ENCODE measurements around the gene GH2.
A peak's percentile ranks its signal among the peaks of the same experiment; 100 is the strongest.

The GH2 gene

GRCh38 chr17:63841350-63842172 lies 40.2 kb downstream of the GH2 start:
- Histone ChIP-seq H3K4me1 (ENCODE audit: control insufficient read depth, insufficient read depth, low read length) (peaks cover 20% of the 10 kb centered on the region), H3K27ac (ENCODE audit: extremely low read depth, low read depth, low read length) (peak overlapping the region; percentile 97), H3K36me3 (ENCODE audit: control insufficient read depth in 2 of 2, insufficient read depth in 1 of 2, low read length in 2 of 2) (peaks cover 6 to 20% of the 10 kb centered on the region in 2 experiments), H3K4me3 (ENCODE audit: low read depth, low read length) (peak overlapping the region; percentile 93), H3K9me3 (ENCODE audit: control insufficient read depth, insufficient read depth, low read depth, low read length) (no peaks in the 10 kb centered on the region)
- POLR2A ChIA-PET: interaction anchor here (0.6 to 6.5 kb wide), 4 partner anchors 12 to 99 kb away, joined by 3 to 65 read pairs (median 8); partner anchors contain the start of genes CCDC47, DDX42, FTSJ3 and PSMC5
- CTCF ChIA-PET: interaction anchor here (0.7 to 1.8 kb wide), 4 partner anchors 9 to 144 kb away, joined by 3 to 7 read pairs (median 4); no protein-coding TSS in a partner anchor
- no peak for TF ChIP-seq ZNF558 (tag by site-specific recombination; IDR thresholded peaks at IDR 0.05)
- peak; percentile 91 for TF ChIP-seq PRDM1 (tag by site-specific recombination; IDR thresholded peaks at IDR 0.05)
- TF ChIP-seq ZNF280D (tag by site-specific recombination; IDR thresholded peaks at IDR 0.05): no peak
- TF ChIP-seq ZNF792 (tag by site-specific recombination; IDR thresholded peaks at IDR 0.05): peak; percentile 71; the same call in 1 of the 2 replicates
- TF ChIP-seq, protein P1, sequence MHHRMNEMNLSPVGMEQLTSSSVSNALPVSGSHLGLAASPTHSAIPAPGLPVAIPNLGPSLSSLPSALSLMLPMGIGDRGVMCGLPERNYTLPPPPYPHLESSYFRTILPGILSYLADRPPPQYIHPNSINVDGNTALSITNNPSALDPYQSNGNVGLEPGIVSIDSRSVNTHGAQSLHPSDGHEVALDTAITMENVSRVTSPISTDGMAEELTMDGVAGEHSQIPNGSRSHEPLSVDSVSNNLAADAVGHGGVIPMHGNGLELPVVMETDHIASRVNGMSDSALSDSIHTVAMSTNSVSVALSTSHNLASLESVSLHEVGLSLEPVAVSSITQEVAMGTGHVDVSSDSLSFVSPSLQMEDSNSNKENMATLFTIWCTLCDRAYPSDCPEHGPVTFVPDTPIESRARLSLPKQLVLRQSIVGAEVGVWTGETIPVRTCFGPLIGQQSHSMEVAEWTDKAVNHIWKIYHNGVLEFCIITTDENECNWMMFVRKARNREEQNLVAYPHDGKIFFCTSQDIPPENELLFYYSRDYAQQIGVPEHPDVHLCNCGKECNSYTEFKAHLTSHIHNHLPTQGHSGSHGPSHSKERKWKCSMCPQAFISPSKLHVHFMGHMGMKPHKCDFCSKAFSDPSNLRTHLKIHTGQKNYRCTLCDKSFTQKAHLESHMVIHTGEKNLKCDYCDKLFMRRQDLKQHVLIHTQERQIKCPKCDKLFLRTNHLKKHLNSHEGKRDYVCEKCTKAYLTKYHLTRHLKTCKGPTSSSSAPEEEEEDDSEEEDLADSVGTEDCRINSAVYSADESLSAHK (tag by site-specific recombination; IDR thresholded peaks at IDR 0.05): no peak
- peak; percentile 23 for TF ChIP-seq ZNF76 (tag by site-specific recombination; IDR thresholded peaks at IDR 0.05; ENCODE audit: borderline replicate concordance, low read depth)
- peak; percentile 57 for TF ChIP-seq ZNF600 (tag by site-specific recombination; IDR thresholded peaks at IDR 0.05)
- TF ChIP-seq ZNF449 (tag by site-specific recombination; IDR thresholded peaks at IDR 0.05): 0 out of 2 replicates have a peak, but pooled peaks have one; percentile 16
- TF ChIP-seq ZNF701 (tag by site-specific recombination; IDR thresholded peaks at IDR 0.05): no peak
- TF ChIP-seq ZSCAN23 (tag by site-specific recombination; IDR thresholded peaks at IDR 0.05): no peak
- no peak for TF ChIP-seq YY2 (tag by site-specific recombination; IDR thresholded peaks at IDR 0.05)
- peak; percentile 24; the same call in 1 of the 2 replicates for TF ChIP-seq ZSCAN30 (tag by site-specific recombination; IDR thresholded peaks at IDR 0.05)
- no peak for TF ChIP-seq ZNF585B (tag by site-specific recombination; IDR thresholded peaks at IDR 0.05)
- no peak for TF ChIP-seq ZBTB1 (tag by site-specific recombination; IDR thresholded peaks at IDR 0.05)
- TF ChIP-seq ZBTB17 (tag by site-specific recombination; IDR thresholded peaks at IDR 0.05): peak; percentile 89
- TF ChIP-seq ZBTB7A (tag by site-specific recombination; IDR thresholded peaks at IDR 0.05; ENCODE audit: low read depth): no peak
- no peak for TF ChIP-seq ZNF214 (tag by site-specific recombination; IDR thresholded peaks at IDR 0.05; ENCODE audit: borderline replicate concordance)
- TF ChIP-seq ZNF335 (tag by site-specific recombination; conservative IDR thresholded peaks at IDR 0.05): peak; percentile 59
- TF ChIP-seq KLF9 (tag by site-specific recombination; IDR thresholded peaks at IDR 0.05; ENCODE audit: low read depth): 0 out of 2 replicates have a peak, but pooled peaks have one; percentile 9
- TF ChIP-seq ZNF610 (tag by site-specific recombination; IDR thresholded peaks at IDR 0.05; ENCODE audit: borderline replicate concordance): no peak
- no peak for TF ChIP-seq ZNF280C (tag by site-specific recombination; IDR thresholded peaks at IDR 0.05)
- TF ChIP-seq ZBTB10 (tag by site-specific recombination; IDR thresholded peaks at IDR 0.05): 0 out of 2 replicates have a peak, but pooled peaks have one; percentile 23
- TF ChIP-seq ZNF768 (tag by site-specific recombination; IDR thresholded peaks at IDR 0.05): peak; percentile 27; the same call in 1 of the 2 replicates
- TF ChIP-seq ZNF202 (tag by site-specific recombination; IDR thresholded peaks at IDR 0.05; ENCODE audit: borderline replicate concordance): no peak
- TF ChIP-seq ZNF830 (tag by site-specific recombination; IDR thresholded peaks at IDR 0.05; ENCODE audit: low read depth): no peak
